Caco-2 (cell line): ENCODE data around the gene ZNF614. TPM values are rescaled to one million over a fixed set of nuclear protein-coding genes. Genes with fewer than 3 reads are reported as not detected.
A peak's percentile ranks its signal among the peaks of the same experiment; 100 is the strongest.
"Not testable (repeated sequence)": the region's sequence is repeated elsewhere in the genome, so short reads cannot be mapped to it uniquely, and the experiment has no call there.

Experiments
- BruUV-seq: library from RNA; stranded (reverse); fragments of 400-500 nt; replicated peaks from 2 replicates; lab custom pipeline; 2021; lab: Mats Ljungman, UMichigan
- CTCF ChIA-PET: fragments of 300-600 bp; sonication (Branson Sonifier 250); formaldehyde crosslinking; loops from one replicate; lab custom pipeline; 2022; ENCODE audit warnings: antibody characterized with exemption; lab: Charles Lee
- POLR2A ChIA-PET: fragments of 300-600 bp; sonication (Branson Sonifier 250); formaldehyde crosslinking; loops from one replicate; lab custom pipeline; 2022; ENCODE audit warnings: antibody characterized with exemption; lab: Charles Lee
- DNase-seq, 2 experiments: peaks; one replicate each; pipeline versions ENCODE4 v3.0.0 to v3.0.0-alpha.2; 2020 to 2022
- H3K27me3 ChIP-seq: replicated peaks from 2 replicates; pipeline ENCODE4 v1.6.0; 2011; ENCODE audit warnings: low read length; ENCODE audit not compliant: control insufficient read depth, insufficient read depth
- H3K36me3 ChIP-seq: 2 replicates; pipeline ENCODE4 v1.5.1; 2011; ENCODE audit warnings: low read length; ENCODE audit not compliant: control insufficient read depth, insufficient read depth
- H3K4me1 ChIP-seq: fragments of 250-450 bp; sonication (Bioruptor Pico); 2 replicates; pipeline ENCODE4 v1.5.1; 2020; ENCODE audit warnings: mild to moderate bottlenecking
- H3K4me3 ChIP-seq: 2 replicates; pipeline ENCODE4 v1.5.1; 2011; ENCODE audit warnings: low read depth, mild to moderate bottlenecking, control low read depth, low read length
- H3K9me3 ChIP-seq: fragments of 250-450 bp; sonication (Bioruptor Pico); 2 replicates; pipeline ENCODE4 v1.5.1; 2020; ENCODE audit warnings: mild to moderate bottlenecking, moderate library complexity
- H3K27ac Mint-ChIP-seq: one replicate; pipeline ENCODE4 v1.8.0; 2022; ENCODE audit warnings: mixed read lengths; ENCODE audit not compliant: unreplicated experiment
- H3K27me3 Mint-ChIP-seq: one replicate; pipeline ENCODE4 v1.8.0; 2022; ENCODE audit warnings: mixed read lengths; ENCODE audit not compliant: insufficient read depth, unreplicated experiment
- H3K36me3 Mint-ChIP-seq: one replicate; pipeline ENCODE4 v1.8.0; 2022; ENCODE audit warnings: mild to moderate bottlenecking, mixed read lengths; ENCODE audit not compliant: insufficient read depth, unreplicated experiment
- H3K4me1 Mint-ChIP-seq: one replicate; pipeline ENCODE4 v1.8.0; 2022; ENCODE audit warnings: low read depth, mixed read lengths; ENCODE audit not compliant: unreplicated experiment
- H3K4me3 Mint-ChIP-seq: one replicate; pipeline ENCODE4 v1.8.0; 2022; ENCODE audit warnings: mild to moderate bottlenecking, moderate library complexity, mixed read lengths; ENCODE audit not compliant: unreplicated experiment
- H3K9me3 Mint-ChIP-seq: one replicate; pipeline ENCODE4 v1.8.0; 2022; ENCODE audit warnings: mixed read lengths; ENCODE audit not compliant: unreplicated experiment
- intact Hi-C: fragments of 100-400 bp; cut with micrococcal nuclease; formaldehyde crosslinking; loops from one replicate; pipeline ENCODE4 v1.10.0; 2022; ENCODE audit not compliant: unreplicated experiment
- total RNA-seq: library from RNA; stranded (reverse); gene quantifications from 2 replicates; pipeline ENCODE4 v1.2.3, GENCODE V29; 2022
- TF ChIP-seq, protein P1 (sequence below), 2 experiments: fragments of 200-600 bp in 1 of 2; IDR thresholded peaks; 1 replicate in 1 of 2; 2 replicates in 1 of 2; pipeline versions ENCODE4 v1.5.1 to v1.8.0; 2011 to 2022; ENCODE audit warnings: antibody characterized with exemption in 1 of 2, control low read depth in 1 of 2, inconsistent platforms in 1 of 2, low read depth in 1 of 2, low read length in 1 of 2, mild to moderate bottlenecking in 1 of 2, moderate library complexity in 1 of 2; ENCODE audit not compliant: insufficient read depth in 1 of 2, severe bottlenecking in 1 of 2, unreplicated experiment in 1 of 2

ZNF614 gene
- total RNA-seq, 1 experiment from 2014 or later: 8.7 TPM

GRCh38 chr19:51976852-51977251, 51.3 kb downstream of the ZNF614 start:
- no peak overlapping the region for H3K4me3 ChIP-seq
- Mint-ChIP-seq H3K4me1 (no peaks in the 10 kb centered on the region), H3K27ac (no peak overlapping the region), H3K27me3 (no peaks in the 10 kb centered on the region), H3K4me3 (no peak overlapping the region), H3K9me3 (peaks cover 45% of the 10 kb centered on the region), H3K36me3 (peaks cover 12% of the 10 kb centered on the region)
- ChIA-PET CTCF (no interaction called here), POLR2A (no interaction called here)
- no TSS peak for BruUV-seq
- TF ChIP-seq, protein P1, sequence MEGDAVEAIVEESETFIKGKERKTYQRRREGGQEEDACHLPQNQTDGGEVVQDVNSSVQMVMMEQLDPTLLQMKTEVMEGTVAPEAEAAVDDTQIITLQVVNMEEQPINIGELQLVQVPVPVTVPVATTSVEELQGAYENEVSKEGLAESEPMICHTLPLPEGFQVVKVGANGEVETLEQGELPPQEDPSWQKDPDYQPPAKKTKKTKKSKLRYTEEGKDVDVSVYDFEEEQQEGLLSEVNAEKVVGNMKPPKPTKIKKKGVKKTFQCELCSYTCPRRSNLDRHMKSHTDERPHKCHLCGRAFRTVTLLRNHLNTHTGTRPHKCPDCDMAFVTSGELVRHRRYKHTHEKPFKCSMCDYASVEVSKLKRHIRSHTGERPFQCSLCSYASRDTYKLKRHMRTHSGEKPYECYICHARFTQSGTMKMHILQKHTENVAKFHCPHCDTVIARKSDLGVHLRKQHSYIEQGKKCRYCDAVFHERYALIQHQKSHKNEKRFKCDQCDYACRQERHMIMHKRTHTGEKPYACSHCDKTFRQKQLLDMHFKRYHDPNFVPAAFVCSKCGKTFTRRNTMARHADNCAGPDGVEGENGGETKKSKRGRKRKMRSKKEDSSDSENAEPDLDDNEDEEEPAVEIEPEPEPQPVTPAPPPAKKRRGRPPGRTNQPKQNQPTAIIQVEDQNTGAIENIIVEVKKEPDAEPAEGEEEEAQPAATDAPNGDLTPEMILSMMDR (IDR thresholded peaks at IDR 0.05; ENCODE audit: insufficient read depth in 1 of 2, low read depth in 1 of 2, low read length in 1 of 2, severe bottlenecking in 1 of 2, unreplicated experiment in 1 of 2): no peak
- peaks cover 39% of the 10 kb centered on the region for H3K9me3 ChIP-seq
- H3K36me3 ChIP-seq: no peaks in the 10 kb centered on the region; the same call in 1 of the 2 replicates
- no peaks in the 10 kb centered on the region for H3K4me1 ChIP-seq
- intact Hi-C loops: no loop called here
- H3K27me3 ChIP-seq: no peaks in the 10 kb centered on the region
- DNase-seq: no peak

DNA sequence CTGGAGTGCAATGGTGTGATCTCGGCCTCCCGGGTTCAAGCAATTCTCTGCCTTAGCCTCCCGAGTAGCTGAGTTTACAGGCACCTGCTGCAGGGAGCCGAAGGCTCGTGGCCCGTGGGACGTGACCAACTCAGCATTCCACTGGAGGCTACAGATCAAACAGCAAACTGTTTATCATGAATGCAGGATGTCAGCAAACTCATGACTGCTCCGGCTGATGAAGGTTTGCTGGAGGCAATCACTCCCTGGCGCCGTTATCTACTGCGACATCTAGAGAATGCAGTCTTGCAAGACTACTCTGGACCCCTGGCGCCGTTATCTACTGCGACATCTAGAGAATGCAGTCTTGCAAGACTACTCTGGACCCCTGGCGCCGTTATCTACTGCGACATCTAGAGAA, 52.4 kb downstream of the ZNF614 start:
- H3K27me3 Mint-ChIP-seq, H3K36me3 ChIP-seq, H3K4me3 Mint-ChIP-seq, H3K4me3 ChIP-seq, CTCF ChIA-PET, POLR2A ChIA-PET, BruUV-seq, H3K4me1 Mint-ChIP-seq, H3K27ac Mint-ChIP-seq, intact Hi-C loops, H3K27me3 ChIP-seq, H3K4me1 ChIP-seq: not testable (repeated sequence)
- H3K9me3 Mint-ChIP-seq: peaks cover 55% of the 10 kb centered on the region
- DNase-seq: peak in 1 of 2 experiments; percentile 46
- H3K9me3 ChIP-seq: peaks cover 50% of the 10 kb centered on the region
- peaks cover 12% of the 10 kb centered on the region for H3K36me3 Mint-ChIP-seq

GRCh38 chr19:51971624-51972023, 56.6 kb downstream of the ZNF614 start:
- H3K4me3 Mint-ChIP-seq: no peak overlapping the region
- H3K27me3 ChIP-seq: no peaks in the 10 kb centered on the region
- H3K36me3 Mint-ChIP-seq: peaks cover 11% of the 10 kb centered on the region
- ChIA-PET POLR2A (no interaction called here), CTCF (no interaction called here)
- H3K27ac Mint-ChIP-seq: no peak overlapping the region
- H3K4me1 Mint-ChIP-seq: no peaks in the 10 kb centered on the region
- peaks cover 57% of the 10 kb centered on the region for H3K9me3 Mint-ChIP-seq
- H3K4me1 ChIP-seq: no peaks in the 10 kb centered on the region
- H3K9me3 ChIP-seq: peaks cover 44% of the 10 kb centered on the region
- no peak overlapping the region for H3K4me3 ChIP-seq
- peak in 1 of 2 experiments; percentile 27 for DNase-seq
- H3K27me3 Mint-ChIP-seq: no peaks in the 10 kb centered on the region
- no TSS peak for BruUV-seq
- intact Hi-C loops: no loop called here
- no peaks in the 10 kb centered on the region; the same call in 1 of the 2 replicates for H3K36me3 ChIP-seq
- TF ChIP-seq, protein P1 (IDR thresholded peaks at IDR 0.05; ENCODE audit: insufficient read depth in 1 of 2, low read depth in 1 of 2, low read length in 1 of 2, severe bottlenecking in 1 of 2, unreplicated experiment in 1 of 2): no peak

GRCh38 chr19:51970718-51971117, 57.5 kb downstream of the ZNF614 start:
- Histone ChIP-seq H3K4me1 (no peaks in the 10 kb centered on the region), H3K9me3 (peaks cover 40% of the 10 kb centered on the region), H3K4me3 (no peak overlapping the region), H3K27me3 (no peaks in the 10 kb centered on the region), H3K36me3 (no peaks in the 10 kb centered on the region; the same call in 1 of the 2 replicates)
- Mint-ChIP-seq H3K27me3 (no peaks in the 10 kb centered on the region), H3K4me3 (no peak overlapping the region), H3K4me1 (no peaks in the 10 kb centered on the region), H3K9me3 (peaks cover 59% of the 10 kb centered on the region), H3K36me3 (peaks cover 11% of the 10 kb centered on the region), H3K27ac (no peak overlapping the region)
- no peak for DNase-seq
- ChIA-PET CTCF (no interaction called here), POLR2A (no interaction called here)
- intact Hi-C loops: no loop called here
- TF ChIP-seq, protein P1 (IDR thresholded peaks at IDR 0.05; ENCODE audit: insufficient read depth in 1 of 2, low read depth in 1 of 2, low read length in 1 of 2, severe bottlenecking in 1 of 2, unreplicated experiment in 1 of 2): no peak
- no TSS peak for BruUV-seq
